ENCODE results near the gene CEP170. TPM values are rescaled to one million over a fixed set of nuclear protein-coding genes. Genes with fewer than 3 reads are reported as not detected.

CEP170 gene
- total and polyA plus RNA-seq, 2 donors, result 16.2 to 163 TPM

GRCh38 chr1:243275316-243275715 lies 20.2 kb upstream of the CEP170 start:
- no peak overlapping the region for H3K27ac ChIP-seq (ENCODE audit: low read depth)
- H3K36me3 ChIP-seq (ENCODE audit: insufficient read depth), result no peaks in the 10 kb centered on the region
- H3K4me3 ChIP-seq (ENCODE audit: low read depth, low read length), result no peak overlapping the region
- 67% methylated on average over 3 of the region's 3 CpGs for WGBS
- no peaks in the 10 kb centered on the region for H3K4me1 ChIP-seq (ENCODE audit: insufficient read depth)
- no peak for DNase-seq (ENCODE audit: extremely low spot score)

GRCh38 chr1:243273945-243274344 lies 18.9 kb upstream of the CEP170 start:
- no peaks in the 10 kb centered on the region for H3K36me3 ChIP-seq (ENCODE audit: insufficient read depth)
- H3K27ac ChIP-seq (ENCODE audit: low read depth), result no peak overlapping the region
- H3K4me1 ChIP-seq (ENCODE audit: insufficient read depth), result no peaks in the 10 kb centered on the region
- H3K4me3 ChIP-seq (ENCODE audit: low read depth, low read length), result no peak overlapping the region
- no peak for DNase-seq (ENCODE audit: extremely low spot score)
- WGBS, result 76% methylated on average over 2 of the region's 2 CpGs

- no peak overlapping the region for H3K4me3 ChIP-seq (ENCODE audit: low read depth, low read length)
- DNase-seq (ENCODE audit: extremely low spot score), result no peak
- no peaks in the 10 kb centered on the region for H3K36me3 ChIP-seq (ENCODE audit: insufficient read depth)
- H3K4me1 ChIP-seq (ENCODE audit: insufficient read depth), result no peaks in the 10 kb centered on the region
- WGBS, result 47% methylated on average over 3 of the region's 3 CpGs
- no peak overlapping the region for H3K27ac ChIP-seq (ENCODE audit: low read depth)
These were observed 18.4 kb upstream of the CEP170 start for GRCh38 chr1:243273506-243273905.

GRCh38 chr1:243272401-243272800 lies 17.3 kb upstream of the CEP170 start:
- Histone ChIP-seq H3K4me1 (ENCODE audit: insufficient read depth) (no peaks in the 10 kb centered on the region), H3K27ac (ENCODE audit: low read depth) (no peak overlapping the region), H3K4me3 (ENCODE audit: low read depth, low read length) (no peak overlapping the region), H3K36me3 (ENCODE audit: insufficient read depth) (no peaks in the 10 kb centered on the region)
- DNase-seq (ENCODE audit: extremely low spot score), result no peak

GRCh38 chr1:243271996-243272395 lies 16.9 kb upstream of the CEP170 start:
- no peaks in the 10 kb centered on the region for H3K36me3 ChIP-seq (ENCODE audit: insufficient read depth)
- no peak overlapping the region for H3K4me3 ChIP-seq (ENCODE audit: low read depth, low read length)
- DNase-seq (ENCODE audit: extremely low spot score), result no peak
- WGBS, result 73% methylated on average over 1 of the region's 1 CpG
- H3K4me1 ChIP-seq (ENCODE audit: insufficient read depth), result no peaks in the 10 kb centered on the region
- H3K27ac ChIP-seq (ENCODE audit: low read depth), result no peak overlapping the region

GRCh38 chr1:243270097-243270864 lies 15.2 kb upstream of the CEP170 start:
- WGBS, result 72% methylated on average over 6 of the region's 6 CpGs
- DNase-seq (ENCODE audit: extremely low spot score), result no peak
- Histone ChIP-seq H3K4me3 (ENCODE audit: low read depth, low read length) (no peak overlapping the region), H3K36me3 (ENCODE audit: insufficient read depth) (peaks cover 1% of the 10 kb centered on the region), H3K4me1 (ENCODE audit: insufficient read depth) (no peaks in the 10 kb centered on the region), H3K27ac (ENCODE audit: low read depth) (no peak overlapping the region)

- H3K4me3 ChIP-seq (ENCODE audit: low read depth, low read length), result no peak overlapping the region
- H3K4me1 ChIP-seq (ENCODE audit: insufficient read depth), result no peaks in the 10 kb centered on the region
- no peak for DNase-seq (ENCODE audit: extremely low spot score)
- 86% methylated on average over 4 of the region's 4 CpGs for WGBS
- H3K36me3 ChIP-seq (ENCODE audit: insufficient read depth), result peaks cover 1% of the 10 kb centered on the region
- no peak overlapping the region for H3K27ac ChIP-seq (ENCODE audit: low read depth)
These were observed 14.3 kb upstream of the CEP170 start for GRCh38 chr1:243269461-243269801.

- H3K27ac ChIP-seq (ENCODE audit: low read depth), result no peak overlapping the region
- H3K4me1 ChIP-seq (ENCODE audit: insufficient read depth), result no peaks in the 10 kb centered on the region
- WGBS, result 65% methylated on average over 13 of the region's 13 CpGs
- H3K36me3 ChIP-seq (ENCODE audit: insufficient read depth), result peaks cover 1% of the 10 kb centered on the region
- DNase-seq (ENCODE audit: extremely low spot score), result no peak
- H3K4me3 ChIP-seq (ENCODE audit: low read depth, low read length), result no peak overlapping the region
These were observed 13.8 kb upstream of the CEP170 start for GRCh38 chr1:243268751-243269460.

GRCh38 chr1:243267914-243268653 lies 13.0 kb upstream of the CEP170 start:
- no peak for DNase-seq (ENCODE audit: extremely low spot score)
- Histone ChIP-seq H3K36me3 (ENCODE audit: insufficient read depth) (peaks cover 1% of the 10 kb centered on the region), H3K27ac (ENCODE audit: low read depth) (no peak overlapping the region), H3K4me1 (ENCODE audit: insufficient read depth) (no peaks in the 10 kb centered on the region), H3K4me3 (ENCODE audit: low read depth, low read length) (no peak overlapping the region)
- 42% methylated on average over 12 of the region's 12 CpGs for WGBS

GRCh38 chr1:243267471-243267880 lies 12.4 kb upstream of the CEP170 start:
- H3K36me3 ChIP-seq (ENCODE audit: insufficient read depth), result peaks cover 1% of the 10 kb centered on the region
- 87% methylated on average over 10 of the region's 10 CpGs for WGBS
- no peak overlapping the region for H3K27ac ChIP-seq (ENCODE audit: low read depth)
- no peak overlapping the region for H3K4me3 ChIP-seq (ENCODE audit: low read depth, low read length)
- no peak for DNase-seq (ENCODE audit: extremely low spot score)
- H3K4me1 ChIP-seq (ENCODE audit: insufficient read depth), result no peaks in the 10 kb centered on the region

- no peaks in the 10 kb centered on the region for H3K4me1 ChIP-seq (ENCODE audit: insufficient read depth)
- H3K4me3 ChIP-seq (ENCODE audit: low read depth, low read length), result no peak overlapping the region
- no peak overlapping the region for H3K27ac ChIP-seq (ENCODE audit: low read depth)
- H3K36me3 ChIP-seq (ENCODE audit: insufficient read depth), result peaks cover 1% of the 10 kb centered on the region
- 94% methylated on average over 4 of the region's 4 CpGs for WGBS
- no peak for DNase-seq (ENCODE audit: extremely low spot score)
These were observed 11.2 kb upstream of the CEP170 start for GRCh38 chr1:243266231-243266630.

- DNase-seq (ENCODE audit: extremely low spot score), result no peak
- Histone ChIP-seq H3K4me1 (ENCODE audit: insufficient read depth) (no peaks in the 10 kb centered on the region), H3K36me3 (ENCODE audit: insufficient read depth) (peaks cover 1% of the 10 kb centered on the region), H3K4me3 (ENCODE audit: low read depth, low read length) (no peak overlapping the region), H3K27ac (ENCODE audit: low read depth) (no peak overlapping the region)
- 61% methylated on average over 2 of the region's 2 CpGs for WGBS
These were observed 9.6 kb upstream of the CEP170 start for GRCh38 chr1:243264717-243265116.

- no peak for DNase-seq (ENCODE audit: extremely low spot score)
- Histone ChIP-seq H3K36me3 (ENCODE audit: insufficient read depth) (no peaks in the 10 kb centered on the region), H3K4me1 (ENCODE audit: insufficient read depth) (no peaks in the 10 kb centered on the region), H3K27ac (ENCODE audit: low read depth) (no peak overlapping the region), H3K4me3 (ENCODE audit: low read depth, low read length) (no peak overlapping the region)
- 76% methylated on average over 1 of the region's 1 CpG for WGBS
These were observed 6.3 kb upstream of the CEP170 start for GRCh38 chr1:243261390-243261789.

Measured in urinary bladder (tissue), 4 donors.